Neural progenitor cell (in vitro differentiated cells): ENCODE data around the gene LSM11. TPM values are rescaled to one million over a fixed set of nuclear protein-coding genes. Genes with fewer than 3 reads are reported as not detected.
A peak's percentile ranks its signal among the peaks of the same experiment; 100 is the strongest.

Experiments
- DNase-seq: peaks from one replicate; pipeline ENCODE4 v3.0.0-alpha.2; 2016; ENCODE audit warnings: low spot score
- H2AFZ ChIP-seq: fragments of 200-600 bp; sonication (generic); replicated peaks from 2 replicates; pipeline ENCODE4 v1.6.1; 2016; ENCODE audit warnings: antibody characterized with exemption
- H3F3A ChIP-seq: fragments of 200-600 bp; sonication (generic); 2 replicates; pipeline ENCODE4 v1.6.1; 2016; ENCODE audit warnings: antibody characterized with exemption, low read depth
- H3K27ac ChIP-seq: fragments of 200-600 bp; sonication (generic); 2 replicates; pipeline ENCODE4 v1.5.1; 2016; ENCODE audit warnings: mild to moderate bottlenecking
- H3K27me3 ChIP-seq: fragments of 200-600 bp; sonication (generic); 2 replicates; pipeline ENCODE4 v1.6.1; 2016; ENCODE audit warnings: mild to moderate bottlenecking, moderate library complexity
- H3K36me3 ChIP-seq: fragments of 200-600 bp; sonication (generic); 2 replicates; pipeline ENCODE4 v1.5.1; 2016
- H3K4me1 ChIP-seq: fragments of 200-600 bp; sonication (generic); 2 replicates; pipeline ENCODE4 v1.6.1; 2016; ENCODE audit warnings: mixed run types
- H3K4me2 ChIP-seq: fragments of 200-600 bp; sonication (generic); 2 replicates; pipeline ENCODE4 v1.6.1; 2016
- H3K4me3 ChIP-seq: fragments of 200-600 bp; sonication (generic); 2 replicates; pipeline ENCODE4 v1.5.1; 2016
- H3K79me2 ChIP-seq: fragments of 200-600 bp; sonication (generic); 2 replicates; pipeline ENCODE4 v1.6.1; 2016; ENCODE audit warnings: low read depth
- H3K9ac ChIP-seq: fragments of 200-600 bp; sonication (generic); 2 replicates; pipeline ENCODE4 v1.6.1; 2016
- H3K9me3 ChIP-seq: fragments of 200-600 bp; sonication (generic); 2 replicates; pipeline ENCODE4 v1.5.1; 2016; ENCODE audit warnings: low read depth
- H4K20me1 ChIP-seq: fragments of 200-600 bp; sonication (generic); 2 replicates; pipeline ENCODE4 v1.6.1; 2016; ENCODE audit warnings: low read depth
- H3K27ac Mint-ChIP-seq: 3 replicates; pipeline ENCODE4 v1.8.0; 2021; ENCODE audit warnings: mixed read lengths
- H3K27me3 Mint-ChIP-seq: 2 replicates; pipeline ENCODE4 v1.8.0; 2022; ENCODE audit warnings: low read depth, mild to moderate bottlenecking, inconsistent platforms, moderate library complexity, mixed read lengths; ENCODE audit not compliant: insufficient read depth
- H3K36me3 Mint-ChIP-seq: 3 replicates; pipeline ENCODE4 v1.8.0; 2021; ENCODE audit warnings: mixed read lengths
- H3K4me1 Mint-ChIP-seq: 3 replicates; pipeline ENCODE4 v1.8.0; 2021; ENCODE audit warnings: mixed read lengths
- H3K4me3 Mint-ChIP-seq: 3 replicates; pipeline ENCODE4 v1.8.0; 2021; ENCODE audit warnings: mild to moderate bottlenecking, moderate library complexity, mixed read lengths
- H3K9me3 Mint-ChIP-seq: 3 replicates; pipeline ENCODE4 v1.8.0; 2020; ENCODE audit warnings: mixed read lengths
- EZH2 ChIP-seq: fragments of 200-600 bp; sonication (generic); IDR thresholded peaks from 2 replicates; pipeline ENCODE4 v1.6.1; 2017; ENCODE audit warnings: antibody characterized with exemption, mild to moderate bottlenecking, moderate library complexity
- EZH2phosphoT487 ChIP-seq: fragments of 200-600 bp; sonication (generic); IDR thresholded peaks from 2 replicates; pipeline ENCODE4 v1.6.1; 2017; ENCODE audit warnings: antibody characterized with exemption
- total RNA-seq: library from RNA; depleted of rRNA; stranded (reverse); fragments of >200 nt; gene quantifications from 2 replicates; pipeline ENCODE4 v1.2.3, GENCODE V29; 2015; ENCODE audit warnings: low replicate concordance
- TF ChIP-seq, protein P1 (sequence below): fragments of 200-600 bp; sonication (generic); IDR thresholded peaks from 2 replicates; pipeline ENCODE4 v1.5.1; 2017; ENCODE audit warnings: antibody characterized with exemption, mild to moderate bottlenecking

Gene LSM11
- total RNA-seq, 1 donor from 2014 or later: 13.6 TPM

DNA sequence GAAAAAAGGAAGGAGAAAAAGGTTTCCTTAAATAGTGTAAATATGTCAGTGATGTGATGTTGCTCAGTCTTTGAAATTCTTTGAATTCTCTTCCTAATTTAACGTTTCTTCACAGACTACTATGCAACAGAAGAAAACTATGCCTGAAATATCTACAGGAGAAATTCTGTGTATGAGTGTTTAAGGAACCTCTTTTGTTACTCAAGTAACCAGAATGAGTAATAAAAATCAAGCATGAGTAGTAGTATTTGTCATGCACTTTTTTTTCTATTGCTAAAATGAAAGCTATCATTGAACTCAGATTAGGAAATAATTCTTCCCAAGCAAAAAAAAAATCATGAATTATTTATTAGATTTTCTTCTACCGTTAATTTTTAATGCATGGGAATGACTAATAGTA lies 32.6 kb upstream of the LSM11 start:
- Histone ChIP-seq H2AFZ (no peak overlapping the region), H4K20me1 (no peaks in the 10 kb centered on the region), H3K4me2 (no peak overlapping the region), H3K4me1 (no peaks in the 10 kb centered on the region), H3K27me3 (no peaks in the 10 kb centered on the region), H3F3A (no peaks in the 10 kb centered on the region), H3K9me3 (no peaks in the 10 kb centered on the region), H3K79me2 (no peaks in the 10 kb centered on the region), H3K4me3 (no peak overlapping the region), H3K36me3 (no peaks in the 10 kb centered on the region), H3K9ac (no peak overlapping the region), H3K27ac (no peak overlapping the region)
- Mint-ChIP-seq H3K36me3 (no peaks in the 10 kb centered on the region), H3K27me3 (no peaks in the 10 kb centered on the region), H3K27ac (no peak overlapping the region), H3K4me1 (no peaks in the 10 kb centered on the region), H3K4me3 (no peak overlapping the region), H3K9me3 (no peaks in the 10 kb centered on the region)
- no peak for DNase-seq
- TF ChIP-seq EZH2: no peak
- TF ChIP-seq EZH2phosphoT487: no peak

DNA sequence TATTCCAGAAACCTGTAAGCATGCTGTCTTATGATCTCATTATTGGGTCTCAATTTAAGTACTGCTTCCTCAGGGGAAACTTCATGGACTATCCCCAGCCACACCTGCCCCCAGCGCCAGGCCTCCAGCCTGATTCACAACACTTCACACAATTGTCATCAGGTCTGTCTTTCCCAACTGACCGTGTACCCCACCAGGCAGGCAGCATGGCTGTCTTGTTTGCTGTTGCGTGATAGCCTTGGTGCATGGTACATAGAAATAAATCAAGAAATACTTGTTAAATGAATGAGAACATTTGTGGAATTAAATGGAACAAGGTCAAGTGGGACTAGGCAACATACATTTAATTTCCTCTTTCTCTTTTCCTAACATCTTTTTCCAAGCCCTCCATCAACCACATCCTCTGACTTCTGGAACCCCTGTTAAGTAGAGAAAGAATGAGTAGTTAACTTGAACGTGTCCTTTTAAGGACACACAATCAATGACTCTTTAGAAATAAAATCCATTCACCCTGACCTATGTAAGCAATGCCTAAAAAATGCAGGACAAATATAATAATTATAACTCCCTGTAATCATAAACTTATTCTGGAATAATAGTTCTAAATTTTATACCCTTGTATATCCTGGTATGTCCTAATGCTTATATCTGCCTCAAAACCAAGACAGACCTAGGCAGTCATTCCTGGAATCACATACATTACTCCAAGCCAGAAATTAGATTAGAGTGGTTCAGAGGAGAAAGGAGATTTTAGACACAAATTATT lies 29.5 kb upstream of the LSM11 start:
- Histone ChIP-seq H3F3A (no peaks in the 10 kb centered on the region), H2AFZ (no peak overlapping the region), H4K20me1 (no peaks in the 10 kb centered on the region), H3K27me3 (no peaks in the 10 kb centered on the region), H3K4me2 (no peak overlapping the region), H3K36me3 (no peaks in the 10 kb centered on the region), H3K4me3 (no peak overlapping the region), H3K9me3 (no peaks in the 10 kb centered on the region), H3K27ac (no peak overlapping the region), H3K79me2 (no peaks in the 10 kb centered on the region), H3K4me1 (no peaks in the 10 kb centered on the region), H3K9ac (no peak overlapping the region)
- no peaks in the 10 kb centered on the region for H3K9me3 Mint-ChIP-seq
- TF ChIP-seq EZH2: no peak
- no peak overlapping the region for H3K27ac Mint-ChIP-seq
- H3K4me3 Mint-ChIP-seq: no peak overlapping the region
- no peaks in the 10 kb centered on the region for H3K36me3 Mint-ChIP-seq
- peaks cover 3% of the 10 kb centered on the region for H3K4me1 Mint-ChIP-seq
- no peaks in the 10 kb centered on the region for H3K27me3 Mint-ChIP-seq
- no peak for DNase-seq

DNA sequence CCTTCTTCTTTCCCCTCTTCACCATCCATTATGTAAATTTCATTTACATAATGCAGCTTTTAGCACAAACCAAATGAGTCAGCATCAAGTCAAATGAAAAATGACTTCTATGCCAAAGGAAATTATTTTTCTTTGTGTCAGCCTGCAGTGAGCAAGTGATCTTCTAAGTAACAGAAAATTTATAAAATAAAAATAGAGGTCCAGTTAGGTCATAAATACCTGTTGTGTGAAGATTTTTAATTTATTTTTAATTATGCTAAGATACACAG lies 29.0 kb upstream of the LSM11 start:
- Mint-ChIP-seq H3K27ac (no peak overlapping the region), H3K4me1 (peaks cover 6% of the 10 kb centered on the region), H3K36me3 (no peaks in the 10 kb centered on the region), H3K4me3 (no peak overlapping the region), H3K27me3 (no peaks in the 10 kb centered on the region), H3K9me3 (no peaks in the 10 kb centered on the region)
- H3K36me3 ChIP-seq: no peaks in the 10 kb centered on the region
- H3K27ac ChIP-seq: no peak overlapping the region
- no peaks in the 10 kb centered on the region for H3F3A ChIP-seq
- no peaks in the 10 kb centered on the region for H3K9me3 ChIP-seq
- H3K4me2 ChIP-seq: no peak overlapping the region
- H3K9ac ChIP-seq: no peak overlapping the region
- H3K27me3 ChIP-seq: no peaks in the 10 kb centered on the region
- H3K4me3 ChIP-seq: no peak overlapping the region
- TF ChIP-seq EZH2: no peak
- TF ChIP-seq, protein P1, sequence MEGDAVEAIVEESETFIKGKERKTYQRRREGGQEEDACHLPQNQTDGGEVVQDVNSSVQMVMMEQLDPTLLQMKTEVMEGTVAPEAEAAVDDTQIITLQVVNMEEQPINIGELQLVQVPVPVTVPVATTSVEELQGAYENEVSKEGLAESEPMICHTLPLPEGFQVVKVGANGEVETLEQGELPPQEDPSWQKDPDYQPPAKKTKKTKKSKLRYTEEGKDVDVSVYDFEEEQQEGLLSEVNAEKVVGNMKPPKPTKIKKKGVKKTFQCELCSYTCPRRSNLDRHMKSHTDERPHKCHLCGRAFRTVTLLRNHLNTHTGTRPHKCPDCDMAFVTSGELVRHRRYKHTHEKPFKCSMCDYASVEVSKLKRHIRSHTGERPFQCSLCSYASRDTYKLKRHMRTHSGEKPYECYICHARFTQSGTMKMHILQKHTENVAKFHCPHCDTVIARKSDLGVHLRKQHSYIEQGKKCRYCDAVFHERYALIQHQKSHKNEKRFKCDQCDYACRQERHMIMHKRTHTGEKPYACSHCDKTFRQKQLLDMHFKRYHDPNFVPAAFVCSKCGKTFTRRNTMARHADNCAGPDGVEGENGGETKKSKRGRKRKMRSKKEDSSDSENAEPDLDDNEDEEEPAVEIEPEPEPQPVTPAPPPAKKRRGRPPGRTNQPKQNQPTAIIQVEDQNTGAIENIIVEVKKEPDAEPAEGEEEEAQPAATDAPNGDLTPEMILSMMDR: no peak
- TF ChIP-seq EZH2phosphoT487: no peak
- no peaks in the 10 kb centered on the region for H3K4me1 ChIP-seq
- H2AFZ ChIP-seq: no peak overlapping the region
- H4K20me1 ChIP-seq: no peaks in the 10 kb centered on the region
- no peak for DNase-seq
- no peaks in the 10 kb centered on the region for H3K79me2 ChIP-seq

DNA sequence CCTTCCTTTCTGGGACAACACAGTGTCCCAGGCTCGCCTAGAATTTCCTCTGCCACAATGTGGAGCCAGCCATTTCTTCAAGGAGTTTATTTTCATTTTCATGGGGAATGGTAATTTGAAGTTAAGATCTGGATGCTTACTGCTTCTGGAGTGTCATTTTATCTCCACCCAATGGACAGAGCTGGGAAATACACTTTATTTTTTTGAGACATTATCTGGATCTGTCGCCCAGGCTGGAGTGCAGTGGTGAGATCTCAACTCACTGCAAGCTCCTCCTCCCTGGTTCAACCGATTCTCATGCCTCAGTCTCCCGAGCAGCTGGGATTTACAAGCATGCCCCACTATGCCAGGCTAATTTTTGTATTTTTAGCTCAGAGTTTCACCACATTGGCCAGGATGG lies 25.0 kb upstream of the LSM11 start:
- H3K27ac Mint-ChIP-seq: peak overlapping the region; percentile 81
- H3F3A ChIP-seq: no peaks in the 10 kb centered on the region
- no peaks in the 10 kb centered on the region for H3K79me2 ChIP-seq
- H3K4me1 Mint-ChIP-seq: peaks cover 6% of the 10 kb centered on the region
- no peaks in the 10 kb centered on the region for H3K4me1 ChIP-seq
- H3K9ac ChIP-seq: no peak overlapping the region
- DNase-seq: peak; percentile 10
- H2AFZ ChIP-seq: peak overlapping the region; percentile 70
- H3K36me3 ChIP-seq: no peaks in the 10 kb centered on the region
- H3K4me2 ChIP-seq: no peak overlapping the region
- H3K9me3 ChIP-seq: no peaks in the 10 kb centered on the region
- H3K4me3 ChIP-seq: no peak overlapping the region
- peaks cover under 1% of the 10 kb centered on the region for H3K36me3 Mint-ChIP-seq
- no peak overlapping the region for H3K4me3 Mint-ChIP-seq
- no peaks in the 10 kb centered on the region for H3K27me3 ChIP-seq
- no peak overlapping the region for H3K27ac ChIP-seq
- peaks cover under 1% of the 10 kb centered on the region for H3K27me3 Mint-ChIP-seq
- peaks cover 1% of the 10 kb centered on the region for H3K9me3 Mint-ChIP-seq
- TF ChIP-seq EZH2phosphoT487: no peak
- TF ChIP-seq, protein P1: peak; percentile 58
- H4K20me1 ChIP-seq: no peaks in the 10 kb centered on the region
